GM12878 (cell line): ENCODE results near the gene UNC93B1. TPM values are rescaled to one million over a fixed set of nuclear protein-coding genes. Genes with fewer than 3 reads are reported as not detected.
"Not testable (repeated sequence)": the region's sequence is repeated elsewhere in the genome, so short reads cannot be mapped to it uniquely, and the experiment has no call there.

Source experiments
- ATAC-seq: fragments of 200-7000 bp; cut with Tn5 transposase; 3 replicates; pipeline ENCODE4 v1.9.1; 2020; ENCODE audit warnings: mild to moderate bottlenecking, moderate library complexity
- BruUV-seq: library from RNA; stranded (reverse); fragments of 400-500 nt; replicated peaks from 2 replicates; lab custom pipeline; 2021; lab: Mats Ljungman, UMichigan
- CTCF ChIA-PET: fragments of 300-600 bp; sonication (Branson Sonifier 250); formaldehyde crosslinking; extraction: SDS; loops from one replicate; lab custom pipeline; 2021; ENCODE audit warnings: inconsistent platforms; lab: Yijun Ruan, JAX
- POLR2A ChIA-PET: fragments of 350-600 bp; formaldehyde crosslinking; extraction: SDS; loops from one replicate; lab custom pipeline; 2021; ENCODE audit warnings: inconsistent platforms; lab: Charles Lee
- RAD21 ChIA-PET: fragments of 300-600 bp; sonication (Branson Sonifier 250); formaldehyde crosslinking; loops from one replicate; lab custom pipeline; 2023; ENCODE audit warnings: antibody characterized with exemption; ENCODE audit not compliant: unreplicated experiment; lab: Charles Lee
- SMC1A ChIA-PET: fragments of 300-600 bp; sonication (Branson Sonifier 250); formaldehyde crosslinking; loops from one replicate; lab custom pipeline; 2023; ENCODE audit not compliant: unreplicated experiment, uncharacterized antibody; lab: Charles Lee
- DNase-seq: peaks from one replicate; pipeline ENCODE4 v3.0.0-alpha.2; 2011; ENCODE audit warnings: low read depth, low spot score
- FAIRE-seq: peaks from 3 replicates; lab custom pipeline; 2011; peaks lifted over from hg19 to GRCh38; lab: Jason Lieb, UNC
- H2AFZ ChIP-seq: 2 replicates; pipeline ENCODE4 v1.6.0; 2011; ENCODE audit warnings: low read depth, low read length, control low read depth; ENCODE audit not compliant: control insufficient read depth
- H3K27ac ChIP-seq: 2 replicates; pipeline ENCODE4 v1.5.1; 2011; ENCODE audit warnings: control low read depth; ENCODE audit not compliant: control insufficient read depth, insufficient read depth
- H3K27me3 ChIP-seq, 2 experiments: replicated peaks in 1 of 2; 2 replicates each; pipeline versions ENCODE4 v1.6.0 to v1.6.1; 2011; ENCODE audit warnings: low read length in 1 of 2; ENCODE audit not compliant: control insufficient read depth in 2 of 2, insufficient read depth in 2 of 2
- H3K36me3 ChIP-seq, 2 experiments: 2 replicates each; pipeline ENCODE4 v1.5.1; 2011; ENCODE audit warnings: low read length in 1 of 2; ENCODE audit not compliant: control insufficient read depth in 2 of 2, insufficient read depth in 2 of 2
- H3K4me1 ChIP-seq: 2 replicates; pipeline ENCODE4 v1.6.1; 2011; ENCODE audit warnings: mild to moderate bottlenecking, low read length, moderate library complexity, mixed read lengths; ENCODE audit not compliant: control insufficient read depth, insufficient read depth
- H3K4me2 ChIP-seq: 2 replicates; pipeline ENCODE4 v1.6.0; 2011; ENCODE audit warnings: control low read depth; ENCODE audit not compliant: control insufficient read depth, insufficient read depth
- H3K4me3 ChIP-seq: fragments of 200-600 bp; sonication (generic); 2 replicates; pipeline ENCODE4 v1.5.1; 2016
- H3K79me2 ChIP-seq: 2 replicates; pipeline ENCODE4 v1.6.0; 2011; ENCODE audit warnings: low read length; ENCODE audit not compliant: control insufficient read depth, insufficient read depth
- H3K9ac ChIP-seq: 2 replicates; pipeline ENCODE4 v1.8.0; 2011; ENCODE audit warnings: low read length, control low read depth, mixed read lengths; ENCODE audit not compliant: control insufficient read depth, insufficient read depth
- H3K9me3 ChIP-seq: replicated peaks from 3 replicates; pipeline ENCODE4 v1.5.1; 2011; ENCODE audit warnings: mild to moderate bottlenecking, low read length; ENCODE audit not compliant: control insufficient read depth, insufficient read depth
- H4K20me1 ChIP-seq: 2 replicates; pipeline ENCODE4 v1.6.0; 2011; ENCODE audit not compliant: control insufficient read depth, insufficient read depth
- ZBTB40 ChIP-seq: fragments of 450-650 bp; IDR thresholded peaks from 2 replicates; pipeline ENCODE4 v1.6.1; 2016; ENCODE audit warnings: mild to moderate bottlenecking, moderate library complexity, borderline replicate concordance
- WGBS: methylation state at CpG from one replicate; pipeline ENCODE4 v1.1.6; 2016; ENCODE audit warnings: low lambda C conversion rate; ENCODE audit not compliant: insufficient replicate concordance, insufficient coverage; ENCODE audit errors: missing lambda C conversion rate; 5-methylcytosine and 5-hydroxymethylcytosine counted together
- in situ Hi-C: fragments of 300-500 bp; cut with MboI; formaldehyde crosslinking; loops from 9 replicates; pipeline ENCODE4 v1.14.3; 2018; ENCODE audit warnings: mixed read lengths
- intact Hi-C: fragments of 100-400 bp; cut with micrococcal nuclease; formaldehyde crosslinking; loops from one replicate; pipeline ENCODE4 v1.14.2; 2022; ENCODE audit not compliant: unreplicated experiment
- polyA plus RNA-seq, 11 experiments: library from polyadenylated mRNA; depleted of rRNA in 4 of 11; unstranded in 6 of 11; stranded (reverse) in 5 of 11; fragments of >200 nt; fragmentation: Nextera tagmentation in 4 of 11; fragmentation: Illumina TruSeq in 1 of 11; extraction: Ambion mirVana in 4 of 11; extraction: Trizol in 1 of 11; gene quantifications; 1 replicate in 1 of 11; 2 replicates in 10 of 11; pipeline versions ENCODE4 v1.2.1 to v1.2.3, GENCODE V29; 2011 to 2016; ENCODE audit warnings: inconsistent platforms in 2 of 11, missing spikeins in 2 of 11, low read depth in 1 of 11
- total RNA-seq, 4 experiments: library from RNA; depleted of rRNA in 3 of 4; stranded (reverse); fragments of >200 nt in 3 of 4; fragmentation: Illumina TruSeq in 1 of 4; extraction: Trizol in 1 of 4; gene quantifications; 2 replicates each; pipeline versions ENCODE4 v1.2.1 to v1.2.3, GENCODE V29; 2013 to 2021

Gene UNC93B1
- total and polyA plus RNA-seq, 10 of the 15 experiments (the other 5 are each of a cell fraction or from before 2014, with no cell fraction given): 1.3 to 79.7 (median 36.3) TPM

GRCh38 chr11:67950705-67951104 is 53.2 kb downstream of the UNC93B1 start:
- POLR2A ChIA-PET, H4K20me1 ChIP-seq, intact Hi-C loops, FAIRE-seq, H3K27ac ChIP-seq, H3K27me3 ChIP-seq, H3K9me3 ChIP-seq, H3K9ac ChIP-seq, DNase-seq, H3K79me2 ChIP-seq, H3K36me3 ChIP-seq, H2AFZ ChIP-seq, H3K4me2 ChIP-seq, SMC1A ChIA-PET, RAD21 ChIA-PET, ATAC-seq, H3K4me1 ChIP-seq, CTCF ChIA-PET, H3K4me3 ChIP-seq, BruUV-seq: not testable (repeated sequence)
- in situ Hi-C loops: loop anchor here (25.0 kb wide), 1 partner anchor 88 kb away; no protein-coding TSS in a partner anchor
- 27% methylated on average over 8 of the region's 8 CpGs for WGBS

- POLR2A ChIA-PET, DNase-seq, SMC1A ChIA-PET, H3K4me2 ChIP-seq, H2AFZ ChIP-seq, H3K79me2 ChIP-seq, ATAC-seq, H3K27ac ChIP-seq, H3K9ac ChIP-seq, H3K36me3 ChIP-seq, H3K4me1 ChIP-seq, H4K20me1 ChIP-seq, H3K4me3 ChIP-seq, in situ Hi-C loops, intact Hi-C loops, H3K9me3 ChIP-seq, H3K27me3 ChIP-seq, FAIRE-seq, RAD21 ChIA-PET, CTCF ChIA-PET, BruUV-seq: not testable (repeated sequence)
- WGBS: 74% methylated on average over 5 of the region's 7 CpGs
- peak; percentile 47; the same call in 1 of the 2 replicates for TF ChIP-seq ZBTB40
Measured at GRCh38 chr11:67947785-67948184, 56.1 kb downstream of the UNC93B1 start.

GRCh38 chr11:67946403-67946802 is 57.5 kb downstream of the UNC93B1 start:
- H3K36me3 ChIP-seq, H3K4me1 ChIP-seq, H3K4me3 ChIP-seq, in situ Hi-C loops, FAIRE-seq, RAD21 ChIA-PET, intact Hi-C loops, DNase-seq, H3K27me3 ChIP-seq, H3K4me2 ChIP-seq, H3K79me2 ChIP-seq, BruUV-seq, H3K9ac ChIP-seq, ATAC-seq, H2AFZ ChIP-seq, POLR2A ChIA-PET, H3K9me3 ChIP-seq, SMC1A ChIA-PET, H4K20me1 ChIP-seq, H3K27ac ChIP-seq: not testable (repeated sequence)
- CTCF ChIA-PET: interaction anchor here (0.6 kb wide), 1 partner anchor 1188 kb away, joined by 5 read pairs; no protein-coding TSS in a partner anchor
- 20% methylated on average over 4 of the region's 4 CpGs for WGBS
